GM12875 (cell line): ENCODE data around the gene HSPA8.
A peak's percentile ranks its signal among the peaks of the same experiment; 100 is the strongest.

Experiments
- H3K4me3 ChIP-seq: one replicate; pipeline ENCODE4 v1.5.1; 2011; ENCODE audit warnings: low read depth, low read length, control low read depth
- TF ChIP-seq, protein P1 (sequence below): IDR thresholded peaks from 2 replicates; pipeline ENCODE4 v1.5.1; 2011; ENCODE audit warnings: low read depth, mild to moderate bottlenecking, control low read depth, inconsistent platforms, low read length, moderate library complexity, borderline replicate concordance; ENCODE audit not compliant: insufficient read depth

Gene HSPA8

DNA sequence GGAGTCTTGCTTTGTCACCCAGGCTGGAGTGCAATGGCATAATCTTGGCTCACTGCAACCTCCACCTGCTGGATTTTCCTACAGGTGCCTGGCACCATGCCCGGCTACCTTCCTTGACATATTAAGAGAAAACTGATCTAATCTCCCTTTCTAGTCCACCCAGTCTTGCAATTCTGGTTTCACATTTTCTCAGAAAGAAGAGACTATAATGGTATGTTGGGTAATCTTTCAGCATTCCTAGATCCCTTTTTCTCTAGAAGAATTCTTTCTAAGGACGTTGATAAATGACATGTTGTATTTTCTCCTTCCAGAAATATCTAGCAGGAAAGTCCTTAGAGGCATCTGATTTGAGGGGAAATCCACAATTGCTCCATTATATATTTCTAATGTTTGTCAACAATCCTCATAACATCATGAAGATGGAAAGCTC, 10.4 kb upstream of the HSPA8 start:
- H3K4me3 ChIP-seq, result no peak overlapping the region
- TF ChIP-seq, protein P1, sequence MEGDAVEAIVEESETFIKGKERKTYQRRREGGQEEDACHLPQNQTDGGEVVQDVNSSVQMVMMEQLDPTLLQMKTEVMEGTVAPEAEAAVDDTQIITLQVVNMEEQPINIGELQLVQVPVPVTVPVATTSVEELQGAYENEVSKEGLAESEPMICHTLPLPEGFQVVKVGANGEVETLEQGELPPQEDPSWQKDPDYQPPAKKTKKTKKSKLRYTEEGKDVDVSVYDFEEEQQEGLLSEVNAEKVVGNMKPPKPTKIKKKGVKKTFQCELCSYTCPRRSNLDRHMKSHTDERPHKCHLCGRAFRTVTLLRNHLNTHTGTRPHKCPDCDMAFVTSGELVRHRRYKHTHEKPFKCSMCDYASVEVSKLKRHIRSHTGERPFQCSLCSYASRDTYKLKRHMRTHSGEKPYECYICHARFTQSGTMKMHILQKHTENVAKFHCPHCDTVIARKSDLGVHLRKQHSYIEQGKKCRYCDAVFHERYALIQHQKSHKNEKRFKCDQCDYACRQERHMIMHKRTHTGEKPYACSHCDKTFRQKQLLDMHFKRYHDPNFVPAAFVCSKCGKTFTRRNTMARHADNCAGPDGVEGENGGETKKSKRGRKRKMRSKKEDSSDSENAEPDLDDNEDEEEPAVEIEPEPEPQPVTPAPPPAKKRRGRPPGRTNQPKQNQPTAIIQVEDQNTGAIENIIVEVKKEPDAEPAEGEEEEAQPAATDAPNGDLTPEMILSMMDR, result no peak

DNA sequence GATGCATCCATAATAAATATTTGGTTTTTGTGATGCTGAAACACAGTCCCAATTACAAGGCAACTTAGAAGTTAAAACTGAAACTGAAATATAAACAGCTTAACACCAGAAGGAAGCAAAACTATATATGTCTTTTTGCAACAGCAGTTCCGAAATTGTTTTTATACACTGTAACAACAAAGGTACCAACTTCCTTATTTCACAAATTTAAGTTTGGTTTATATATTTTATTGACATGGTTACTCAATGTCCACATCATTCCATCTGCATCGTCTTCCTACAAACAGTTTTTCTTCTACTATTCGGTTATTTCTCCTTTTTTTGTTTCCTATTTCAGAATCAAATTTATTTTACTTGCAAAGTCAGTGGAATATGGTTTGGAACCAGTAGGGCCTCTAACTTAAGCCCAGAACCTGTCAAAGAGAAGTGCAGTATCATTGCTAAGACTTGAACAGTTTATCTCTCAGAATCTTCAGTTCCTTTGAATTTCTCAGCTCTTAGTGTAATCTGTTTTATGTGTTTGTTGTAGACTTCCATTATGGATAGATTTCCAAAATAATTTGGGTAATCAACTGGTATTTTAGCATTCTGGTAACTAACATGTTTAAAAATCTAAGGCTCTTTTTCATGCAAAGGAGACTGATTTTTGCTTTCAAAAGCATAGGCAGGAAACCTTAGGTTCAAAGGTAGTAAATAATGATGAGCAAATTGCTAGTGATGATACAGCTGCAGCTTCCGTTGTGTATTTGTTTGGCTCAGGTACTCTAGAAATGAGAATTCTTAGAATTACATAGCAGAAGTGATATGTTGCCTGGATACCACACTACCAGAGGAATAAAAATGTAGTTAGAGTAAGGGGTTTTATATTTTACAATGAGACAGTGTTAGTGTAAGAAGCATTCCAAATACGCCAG, 8.2 kb upstream of the HSPA8 start:
- peak overlapping the region; percentile 43 for H3K4me3 ChIP-seq
- TF ChIP-seq, protein P1, result no peak

DNA sequence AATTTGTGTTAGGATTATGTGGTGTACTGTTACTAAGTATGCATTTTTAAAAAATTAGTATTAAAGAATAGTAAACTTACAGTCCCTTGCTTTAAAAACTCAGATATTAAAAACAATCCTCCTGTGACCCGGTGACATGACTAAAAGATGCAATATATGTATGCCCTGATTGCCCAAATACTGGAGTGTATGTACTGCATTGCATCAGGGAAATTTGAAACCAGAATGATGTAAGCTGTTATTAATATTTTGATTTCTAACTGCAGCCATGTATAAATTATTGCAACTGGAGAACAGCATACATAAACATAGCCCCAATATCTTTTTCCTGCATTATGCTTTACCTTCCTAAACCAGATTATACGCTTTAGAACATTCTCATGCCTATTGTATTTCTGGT, 3.7 kb upstream of the HSPA8 start:
- TF ChIP-seq, protein P1, result no peak
- H3K4me3 ChIP-seq, result no peak overlapping the region

DNA sequence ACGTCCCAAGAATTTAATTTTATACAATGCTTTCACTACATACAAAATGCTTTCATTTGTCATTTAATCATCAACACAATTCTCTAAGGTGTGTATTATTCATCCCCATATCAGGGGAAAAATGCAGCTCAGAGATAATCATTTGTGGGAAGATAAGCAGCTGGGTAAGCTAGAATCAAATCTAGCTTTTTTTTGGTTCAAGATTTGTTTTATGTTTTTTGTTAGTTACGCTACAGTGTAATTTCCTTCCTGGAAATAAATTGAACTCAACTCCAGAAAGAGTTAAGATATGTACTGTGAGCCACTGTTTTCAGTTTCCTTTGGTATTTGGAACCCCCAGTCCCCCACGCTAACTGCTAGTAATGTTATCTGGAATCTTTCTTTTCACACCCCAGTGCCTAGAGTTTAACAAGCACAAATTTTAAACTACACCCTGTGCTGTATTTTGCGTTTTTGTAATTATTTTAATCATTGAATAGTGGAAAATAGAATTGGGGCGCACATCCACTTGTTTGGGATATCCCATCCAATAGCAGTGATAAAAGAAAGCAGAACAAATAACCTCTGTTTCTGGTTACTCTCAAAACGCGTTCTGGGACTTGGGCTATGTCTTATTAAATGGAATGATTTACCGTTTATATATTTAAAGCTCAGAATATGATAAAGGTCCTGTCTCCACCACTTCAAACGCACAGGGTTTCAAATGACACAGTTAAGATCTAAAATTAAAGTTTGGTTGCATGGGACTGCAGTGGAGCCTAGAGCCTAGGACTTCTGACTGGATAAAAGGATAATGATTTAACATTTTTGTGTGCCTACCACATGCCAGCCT, 2.1 kb upstream of the HSPA8 start:
- TF ChIP-seq, protein P1, result no peak
- H3K4me3 ChIP-seq, result peak overlapping the region; percentile 88

DNA sequence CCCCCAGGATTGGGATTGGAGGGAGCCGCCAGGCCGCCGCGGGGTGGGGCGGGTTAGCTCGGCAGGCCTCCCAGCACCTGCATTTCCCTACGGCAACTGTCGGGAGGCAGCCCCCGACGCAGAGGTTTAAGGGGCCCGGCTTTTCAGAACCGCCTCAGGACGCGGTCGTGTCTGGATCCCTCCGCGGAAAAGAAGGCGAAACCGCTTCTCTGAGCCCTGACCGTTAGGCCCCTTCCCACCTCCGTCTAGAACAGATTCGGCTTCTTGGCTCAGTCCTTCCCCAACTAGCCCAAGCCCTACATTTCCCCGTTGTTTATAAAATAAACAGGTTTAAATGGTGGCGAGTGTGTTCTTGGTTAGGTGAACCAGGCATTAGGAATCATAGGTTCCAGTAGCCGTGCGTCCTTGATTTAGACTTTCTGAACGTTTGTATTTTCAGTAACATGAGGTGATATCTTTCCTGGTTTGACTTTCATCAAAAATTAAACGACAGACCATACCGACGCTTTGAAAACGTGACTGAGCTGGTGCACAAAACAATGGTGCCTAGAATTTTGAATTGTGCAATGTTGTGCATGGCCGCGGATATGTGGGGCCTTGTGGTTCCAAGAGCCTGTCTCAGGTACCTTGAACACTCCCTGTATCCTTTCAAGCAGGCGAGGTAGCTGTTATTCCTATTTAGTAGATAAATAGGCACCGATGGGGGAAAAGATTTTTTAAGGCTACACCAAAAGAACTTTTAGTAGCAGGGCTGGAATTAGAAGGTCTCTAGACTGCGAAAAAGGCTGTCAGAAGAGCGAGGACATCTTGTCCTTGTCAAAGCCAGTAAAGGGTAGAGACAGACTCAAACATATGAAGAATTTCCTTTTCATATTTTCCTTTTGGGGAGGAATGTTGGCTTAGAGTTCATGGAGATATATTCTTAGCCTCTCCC, 1.2 kb upstream of the HSPA8 start:
- peak overlapping the region; percentile 88 for H3K4me3 ChIP-seq
- TF ChIP-seq, protein P1, result no peak

DNA sequence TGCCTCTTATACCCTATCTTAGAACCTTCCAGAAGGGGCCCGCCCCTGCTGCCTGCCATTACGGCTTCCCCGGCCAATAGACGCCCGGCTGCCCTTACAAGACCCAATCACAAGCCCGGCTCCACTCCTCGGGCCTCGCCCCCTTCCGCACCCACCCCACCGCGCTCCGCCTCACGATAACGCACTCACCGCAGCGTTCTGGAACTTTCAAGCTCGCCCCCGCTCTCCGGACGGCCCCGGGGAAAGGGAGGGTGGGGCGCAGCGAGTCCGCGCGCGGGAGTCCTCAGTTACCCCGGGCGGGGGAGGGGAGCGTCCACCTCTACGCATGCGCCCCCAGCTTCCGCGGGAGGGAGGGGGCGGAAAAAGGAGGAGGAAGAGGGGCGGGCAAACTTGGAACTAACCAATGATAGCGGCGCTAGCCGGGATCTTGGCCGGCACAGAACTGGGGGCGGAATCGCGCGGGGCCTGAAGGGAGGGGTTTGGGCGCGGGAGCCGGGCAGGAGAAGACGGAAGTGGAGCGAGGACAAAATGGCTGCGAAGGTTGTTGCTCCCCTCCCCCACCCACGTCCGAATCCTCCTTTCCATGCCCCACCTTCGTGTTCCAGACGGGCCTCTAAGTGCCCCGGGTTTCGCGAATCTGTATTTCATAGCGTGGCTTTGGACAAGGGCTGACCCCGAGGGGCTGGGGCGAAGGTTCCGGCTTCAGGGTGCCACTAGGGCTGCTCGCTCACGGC, 389 bp upstream of the HSPA8 start:
- H3K4me3 ChIP-seq, result peak overlapping the region; percentile 88
- TF ChIP-seq, protein P1, result no peak
